RWPE1 (cell line): ENCODE results near the gene IBA57.

Experiments
- CTCF ChIA-PET: fragments of 350-600 bp; sonication (Branson Sonifier 250); formaldehyde crosslinking; extraction: SDS; loops from one replicate; lab custom pipeline; 2021; lab: Yijun Ruan, JAX
- POLR2A ChIA-PET: fragments of 400-600 bp; formaldehyde crosslinking; extraction: SDS; loops from one replicate; lab custom pipeline; 2020; ENCODE audit warnings: antibody characterized with exemption; ENCODE audit not compliant: low non-redundant PET; lab: Yijun Ruan, JAX
- DNase-seq: peaks from one replicate; pipeline ENCODE4 v3.0.0; 2012; ENCODE audit warnings: low spot score
- H3K27ac ChIP-seq: fragments of 450-650 bp; 2 replicates; pipeline ENCODE4 v1.5.1; 2017
- TF ChIP-seq, protein P1 (sequence below): fragments of 450-650 bp; conservative IDR thresholded peaks from 2 replicates; pipeline ENCODE4 v1.5.1; 2017; ENCODE audit warnings: low read depth, mild to moderate bottlenecking

The IBA57 gene

DNA sequence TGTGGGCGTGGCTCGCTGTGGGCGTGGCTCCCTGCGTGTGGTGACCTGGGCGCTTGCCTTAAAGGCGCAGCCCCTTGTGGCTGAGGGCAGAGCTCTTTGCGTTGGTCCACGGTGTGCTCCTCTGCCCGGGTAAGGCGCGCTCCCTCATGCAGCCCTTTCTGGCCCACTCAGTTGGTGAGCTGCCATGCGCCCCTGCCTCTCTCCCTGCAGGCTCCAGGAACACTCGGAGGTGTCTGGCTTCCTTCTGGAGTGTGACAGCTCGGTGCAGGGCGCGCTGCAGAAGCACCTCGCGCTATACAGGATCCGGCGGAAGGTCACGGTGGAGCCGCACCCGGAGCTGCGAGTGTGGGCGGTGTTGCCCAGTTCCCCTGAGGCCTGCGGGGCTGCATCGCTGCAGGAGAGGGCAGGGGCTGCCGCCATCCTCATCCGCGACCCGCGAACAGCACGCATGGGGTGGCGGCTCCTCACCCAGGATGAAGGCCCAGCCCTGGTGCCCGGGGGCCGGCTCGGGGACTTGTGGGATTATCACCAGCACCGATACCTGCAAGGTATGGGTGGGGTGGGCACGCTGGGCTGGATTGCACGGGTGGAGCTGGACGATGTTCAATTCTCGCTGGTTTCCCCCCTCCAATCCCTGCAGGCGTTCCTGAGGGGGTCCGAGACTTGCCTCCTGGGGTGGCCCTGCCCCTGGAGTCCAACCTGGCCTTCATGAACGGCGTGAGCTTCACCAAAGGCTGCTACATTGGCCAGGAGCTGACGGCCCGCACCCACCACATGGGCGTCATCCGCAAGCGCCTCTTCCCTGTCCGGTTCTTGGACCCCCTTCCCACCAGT lies 9.1 kb downstream of the IBA57 start:
- peak overlapping the region; percentile 45 for H3K27ac ChIP-seq
- DNase-seq: peak; percentile 26
- POLR2A ChIA-PET: no interaction called here
- TF ChIP-seq, protein P1, sequence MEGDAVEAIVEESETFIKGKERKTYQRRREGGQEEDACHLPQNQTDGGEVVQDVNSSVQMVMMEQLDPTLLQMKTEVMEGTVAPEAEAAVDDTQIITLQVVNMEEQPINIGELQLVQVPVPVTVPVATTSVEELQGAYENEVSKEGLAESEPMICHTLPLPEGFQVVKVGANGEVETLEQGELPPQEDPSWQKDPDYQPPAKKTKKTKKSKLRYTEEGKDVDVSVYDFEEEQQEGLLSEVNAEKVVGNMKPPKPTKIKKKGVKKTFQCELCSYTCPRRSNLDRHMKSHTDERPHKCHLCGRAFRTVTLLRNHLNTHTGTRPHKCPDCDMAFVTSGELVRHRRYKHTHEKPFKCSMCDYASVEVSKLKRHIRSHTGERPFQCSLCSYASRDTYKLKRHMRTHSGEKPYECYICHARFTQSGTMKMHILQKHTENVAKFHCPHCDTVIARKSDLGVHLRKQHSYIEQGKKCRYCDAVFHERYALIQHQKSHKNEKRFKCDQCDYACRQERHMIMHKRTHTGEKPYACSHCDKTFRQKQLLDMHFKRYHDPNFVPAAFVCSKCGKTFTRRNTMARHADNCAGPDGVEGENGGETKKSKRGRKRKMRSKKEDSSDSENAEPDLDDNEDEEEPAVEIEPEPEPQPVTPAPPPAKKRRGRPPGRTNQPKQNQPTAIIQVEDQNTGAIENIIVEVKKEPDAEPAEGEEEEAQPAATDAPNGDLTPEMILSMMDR: no peak
- CTCF ChIA-PET: no interaction called here

DNA sequence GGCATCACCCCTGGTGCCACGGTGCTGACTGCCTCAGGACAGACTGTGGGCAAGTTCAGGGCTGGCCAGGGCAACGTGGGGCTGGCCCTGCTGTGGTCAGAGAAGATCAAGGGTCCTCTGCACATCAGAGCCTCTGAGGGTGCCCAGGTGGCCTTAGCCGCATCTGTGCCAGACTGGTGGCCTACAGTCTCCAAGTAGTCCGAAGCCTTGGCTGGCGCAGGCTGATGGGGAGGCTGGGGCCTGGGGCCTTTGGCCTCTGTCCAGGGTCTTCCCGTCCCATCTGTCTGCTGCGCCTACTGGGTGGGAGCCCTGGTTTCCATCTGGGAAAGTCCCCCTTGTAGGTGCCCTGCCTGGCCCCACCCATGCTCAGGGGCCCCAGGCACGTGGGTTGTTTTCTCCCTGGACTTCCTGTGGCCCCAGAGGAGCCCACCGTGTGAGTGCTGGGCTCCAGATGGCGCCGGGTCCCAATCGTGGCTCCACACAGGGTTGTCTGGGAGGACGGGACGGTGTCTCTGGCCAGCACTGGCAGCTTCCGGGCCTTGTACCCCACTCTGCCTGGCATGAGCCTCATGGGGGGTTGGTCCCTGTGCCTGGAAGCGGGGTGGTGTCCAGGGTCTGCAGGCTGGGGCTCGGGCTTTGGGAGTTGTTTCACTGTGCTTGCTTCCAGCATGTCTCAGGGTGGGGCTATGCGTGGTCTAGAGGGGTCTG lies 9.9 kb downstream of the IBA57 start:
- peak overlapping the region; percentile 45 for H3K27ac ChIP-seq
- no peak for DNase-seq
- CTCF ChIA-PET: no interaction called here
- POLR2A ChIA-PET: no interaction called here
- TF ChIP-seq, protein P1: no peak

DNA sequence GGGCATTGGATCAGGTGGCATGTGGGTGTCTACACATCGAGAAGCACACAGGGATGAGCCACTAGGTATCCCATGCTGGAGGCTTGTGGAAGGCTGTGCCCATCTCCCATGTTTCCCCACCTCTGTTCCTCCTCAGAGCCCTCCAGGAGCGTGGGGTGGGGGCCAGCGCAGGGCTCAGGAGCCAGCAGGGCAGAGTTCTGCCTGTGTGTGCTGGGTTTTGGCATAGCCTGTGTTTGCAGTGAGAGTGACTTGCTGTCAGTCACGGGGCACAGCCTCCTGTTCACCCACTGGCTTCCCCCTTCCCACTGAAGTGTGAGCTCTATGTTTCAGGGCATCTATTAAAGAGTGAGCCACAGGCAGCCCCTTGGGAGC lies 10.4 kb downstream of the IBA57 start:
- ChIA-PET POLR2A (no interaction called here), CTCF (no interaction called here)
- no peak for DNase-seq
- TF ChIP-seq, protein P1: no peak
- peak overlapping the region; percentile 45 for H3K27ac ChIP-seq

DNA sequence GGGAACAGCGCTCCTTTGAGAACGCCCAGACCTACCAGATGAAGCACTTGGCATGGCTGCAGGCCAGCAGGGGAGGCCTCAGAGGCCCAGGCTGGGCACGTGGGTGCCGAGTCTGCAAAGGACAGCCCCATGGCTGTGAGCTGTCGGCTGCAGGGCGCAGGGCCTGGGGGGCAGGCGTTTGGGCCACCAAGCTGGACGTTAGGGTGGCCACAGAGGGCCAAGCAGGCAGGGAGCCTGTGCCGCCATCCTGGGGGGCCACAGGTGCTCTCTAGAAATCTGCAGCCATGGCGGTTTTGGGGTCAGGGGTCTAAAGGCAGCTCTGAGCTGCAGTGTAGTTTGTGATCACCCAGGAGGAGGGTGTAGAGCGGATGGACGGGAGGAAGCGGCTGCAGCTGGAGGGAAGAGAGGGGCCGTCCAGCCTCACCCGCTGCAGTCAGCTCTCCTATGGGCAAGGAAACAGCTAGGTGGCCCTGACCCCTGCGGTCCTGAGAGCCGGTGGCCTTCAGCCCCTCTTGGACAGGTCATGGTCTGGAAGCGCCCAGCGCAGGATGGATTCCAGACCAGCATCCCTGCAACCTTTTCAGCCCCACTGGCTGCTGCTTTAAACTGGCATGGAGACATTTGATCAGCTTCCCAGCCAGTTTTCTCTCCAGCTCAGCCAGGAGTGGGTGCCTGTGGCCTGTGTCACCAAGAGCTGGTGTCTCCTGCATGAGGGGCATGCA lies 11.0 kb downstream of the IBA57 start:
- POLR2A ChIA-PET: no interaction called here
- DNase-seq: no peak
- CTCF ChIA-PET: no interaction called here
- TF ChIP-seq, protein P1: no peak
- peak overlapping the region; percentile 45 for H3K27ac ChIP-seq

DNA sequence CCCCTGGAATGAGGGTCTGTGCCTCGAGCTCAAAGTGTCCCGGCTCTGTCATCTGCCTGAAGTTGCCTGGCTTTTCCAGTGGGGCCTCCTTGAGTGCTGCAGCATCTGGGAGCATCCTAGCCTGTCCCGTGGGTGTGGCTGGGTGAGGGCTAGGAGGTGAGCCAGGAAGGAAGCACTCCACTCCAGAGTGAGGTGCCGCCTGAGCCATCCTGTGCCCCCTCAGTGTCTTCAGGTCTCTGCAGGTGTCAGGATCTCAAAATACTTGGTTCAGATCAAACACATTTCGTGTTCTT lies 11.5 kb downstream of the IBA57 start:
- ChIA-PET CTCF (interaction anchor here (0.6 kb wide), 1 partner anchor 117 kb away, joined by 3 read pairs; no protein-coding TSS in a partner anchor), POLR2A (no interaction called here)
- no peak overlapping the region for H3K27ac ChIP-seq
- TF ChIP-seq, protein P1: no peak
- DNase-seq: no peak
